ENCODE measurements around the gene MESP2. TPM values are rescaled to one million over a fixed set of nuclear protein-coding genes. Genes with fewer than 3 reads are reported as not detected.

The MESP2 gene
- polyA plus RNA-seq, 1 of the 3 experiments (the other 2 are of a cell fraction) = 0.31 TPM

DNA sequence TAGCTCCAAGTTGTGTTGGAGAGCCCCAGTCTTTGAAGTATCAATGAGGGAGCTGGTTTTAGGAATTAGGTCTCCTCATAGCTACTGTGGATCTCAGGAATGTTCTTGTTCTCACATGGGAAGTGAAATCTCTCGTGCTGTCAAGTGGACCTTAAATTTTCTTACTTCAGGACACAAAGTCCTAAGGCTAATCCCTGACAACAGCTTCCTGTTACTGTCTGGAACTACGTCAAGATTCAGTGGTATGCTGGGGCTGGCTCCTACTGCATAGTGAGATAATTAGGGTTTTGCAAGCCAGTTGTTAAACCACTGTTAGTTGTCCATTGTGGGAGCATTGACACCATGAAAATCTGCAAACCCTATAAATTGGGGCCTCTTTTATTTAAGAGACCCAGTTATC, 47.9 kb upstream of the MESP2 start:
- Histone ChIP-seq H3K9ac (no peak overlapping the region), H3K27me3 (ENCODE audit: insufficient read depth) (peaks cover 14% of the 10 kb centered on the region), H3K79me2 (ENCODE audit: insufficient read depth) (no peaks in the 10 kb centered on the region), H3K4me1 (ENCODE audit: control insufficient read depth in 1 of 2, insufficient read depth in 2 of 2, low read depth in 1 of 2, low read length in 1 of 2) (no peaks in the 10 kb centered on the region), H3K36me3 (replicated peaks in 1 of 2; ENCODE audit: control insufficient read depth in 1 of 2, insufficient read depth in 2 of 2, low read length in 1 of 2) (no peaks in the 10 kb centered on the region), H3K9me2 (no peaks in the 10 kb centered on the region), H4K20me1 (ENCODE audit: insufficient read depth) (no peaks in the 10 kb centered on the region), H3K4me2 (no peak overlapping the region), H3F3A (replicated peaks; ENCODE audit: insufficient read depth) (no peaks in the 10 kb centered on the region), H2AFZ (ENCODE audit: low read depth) (no peak overlapping the region), H3K27ac (ENCODE audit: low read depth in 2 of 2, low read length in 1 of 2) (no peak overlapping the region), H3K9me3 (peaks cover 10% of the 10 kb centered on the region; the same call in 1 of the 2 replicates), H3K4me3 (ENCODE audit: low read depth in 2 of 2, low read length in 1 of 2) (no peak overlapping the region)
- ChIA-PET POLR2A (no interaction called here), CTCF (interaction anchor here (1.2 to 2.1 kb wide), 3 partner anchors 12 to 147 kb away, joined by 6 to 11 read pairs (median 6); no protein-coding TSS in a partner anchor)
- TF ChIP-seq RCOR1 (IDR thresholded peaks at IDR 0.05; ENCODE audit: low read length) = no peak
- no peak for DNase-seq
- 46% methylated on average over 2 of the region's 2 CpGs for WGBS (ENCODE audit: low lambda C conversion rate)

GRCh38 chr15:89731275-89731674, 44.9 kb upstream of the MESP2 start:
- DNase-seq = no peak
- Histone ChIP-seq H3K27me3 (ENCODE audit: insufficient read depth) (peaks cover 24% of the 10 kb centered on the region), H3K9me3 (no peaks in the 10 kb centered on the region), H3K9me2 (no peaks in the 10 kb centered on the region), H4K20me1 (ENCODE audit: insufficient read depth) (no peaks in the 10 kb centered on the region), H3K9ac (no peak overlapping the region), H3F3A (replicated peaks; ENCODE audit: insufficient read depth) (no peaks in the 10 kb centered on the region), H3K4me1 (ENCODE audit: control insufficient read depth in 1 of 2, insufficient read depth in 2 of 2, low read depth in 1 of 2, low read length in 1 of 2) (no peaks in the 10 kb centered on the region), H2AFZ (ENCODE audit: low read depth) (no peak overlapping the region), H3K27ac (ENCODE audit: low read depth in 2 of 2, low read length in 1 of 2) (no peak overlapping the region), H3K79me2 (ENCODE audit: insufficient read depth) (no peaks in the 10 kb centered on the region), H3K4me2 (no peak overlapping the region), H3K4me3 (ENCODE audit: low read depth in 2 of 2, low read length in 1 of 2) (no peak overlapping the region), H3K36me3 (replicated peaks in 1 of 2; ENCODE audit: control insufficient read depth in 1 of 2, insufficient read depth in 2 of 2, low read length in 1 of 2) (no peaks in the 10 kb centered on the region)
- ChIA-PET POLR2A (no interaction called here), CTCF (interaction anchor here (1.6 kb wide), 1 partner anchor 144 kb away, joined by 11 read pairs; no protein-coding TSS in a partner anchor)
- WGBS (ENCODE audit: low lambda C conversion rate) = 57% methylated on average over 5 of the region's 5 CpGs
- TF ChIP-seq YY1 (IDR thresholded peaks at IDR 0.05; ENCODE audit: low read depth) (no peak), TCF12 (IDR thresholded peaks at IDR 0.05) (no peak), ZBTB33 (IDR thresholded peaks at IDR 0.05; ENCODE audit: borderline replicate concordance, low read depth) (no peak), ELF1 (IDR thresholded peaks at IDR 0.05) (no peak), TEAD4 (IDR thresholded peaks at IDR 0.05; ENCODE audit: borderline replicate concordance, insufficient read depth) (no peak), EZH2phosphoT487 (IDR thresholded peaks at IDR 0.05; ENCODE audit: borderline replicate concordance, low read depth) (no peak), NRF1 (IDR thresholded peaks at IDR 0.05; ENCODE audit: low read depth, low read length) (no peak), CHD2 (IDR thresholded peaks at IDR 0.05; ENCODE audit: low read length, partially characterized antibody) (no peak), EP300 (IDR thresholded peaks at IDR 0.05; ENCODE audit: borderline replicate concordance in 1 of 2, low read depth in 1 of 2, low read length in 1 of 2) (no peak), SIN3A (IDR thresholded peaks at IDR 0.05; ENCODE audit: borderline replicate concordance, low read depth, low read length) (no peak), POLR2AphosphoS5 (IDR thresholded peaks at IDR 0.05; ENCODE audit: low read depth, low read length) (no peak), RFX5 (IDR thresholded peaks at IDR 0.05; ENCODE audit: low read length) (no peak)
- TF ChIP-seq, protein P1, sequence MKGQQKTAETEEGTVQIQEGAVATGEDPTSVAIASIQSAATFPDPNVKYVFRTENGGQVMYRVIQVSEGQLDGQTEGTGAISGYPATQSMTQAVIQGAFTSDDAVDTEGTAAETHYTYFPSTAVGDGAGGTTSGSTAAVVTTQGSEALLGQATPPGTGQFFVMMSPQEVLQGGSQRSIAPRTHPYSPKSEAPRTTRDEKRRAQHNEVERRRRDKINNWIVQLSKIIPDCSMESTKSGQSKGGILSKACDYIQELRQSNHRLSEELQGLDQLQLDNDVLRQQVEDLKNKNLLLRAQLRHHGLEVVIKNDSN (IDR thresholded peaks at IDR 0.05; ENCODE audit: borderline replicate concordance, low read depth) = no peak
- TF ChIP-seq, protein P2, sequence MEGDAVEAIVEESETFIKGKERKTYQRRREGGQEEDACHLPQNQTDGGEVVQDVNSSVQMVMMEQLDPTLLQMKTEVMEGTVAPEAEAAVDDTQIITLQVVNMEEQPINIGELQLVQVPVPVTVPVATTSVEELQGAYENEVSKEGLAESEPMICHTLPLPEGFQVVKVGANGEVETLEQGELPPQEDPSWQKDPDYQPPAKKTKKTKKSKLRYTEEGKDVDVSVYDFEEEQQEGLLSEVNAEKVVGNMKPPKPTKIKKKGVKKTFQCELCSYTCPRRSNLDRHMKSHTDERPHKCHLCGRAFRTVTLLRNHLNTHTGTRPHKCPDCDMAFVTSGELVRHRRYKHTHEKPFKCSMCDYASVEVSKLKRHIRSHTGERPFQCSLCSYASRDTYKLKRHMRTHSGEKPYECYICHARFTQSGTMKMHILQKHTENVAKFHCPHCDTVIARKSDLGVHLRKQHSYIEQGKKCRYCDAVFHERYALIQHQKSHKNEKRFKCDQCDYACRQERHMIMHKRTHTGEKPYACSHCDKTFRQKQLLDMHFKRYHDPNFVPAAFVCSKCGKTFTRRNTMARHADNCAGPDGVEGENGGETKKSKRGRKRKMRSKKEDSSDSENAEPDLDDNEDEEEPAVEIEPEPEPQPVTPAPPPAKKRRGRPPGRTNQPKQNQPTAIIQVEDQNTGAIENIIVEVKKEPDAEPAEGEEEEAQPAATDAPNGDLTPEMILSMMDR (IDR thresholded peaks at IDR 0.05) = no peak
- TF ChIP-seq, protein P3, sequence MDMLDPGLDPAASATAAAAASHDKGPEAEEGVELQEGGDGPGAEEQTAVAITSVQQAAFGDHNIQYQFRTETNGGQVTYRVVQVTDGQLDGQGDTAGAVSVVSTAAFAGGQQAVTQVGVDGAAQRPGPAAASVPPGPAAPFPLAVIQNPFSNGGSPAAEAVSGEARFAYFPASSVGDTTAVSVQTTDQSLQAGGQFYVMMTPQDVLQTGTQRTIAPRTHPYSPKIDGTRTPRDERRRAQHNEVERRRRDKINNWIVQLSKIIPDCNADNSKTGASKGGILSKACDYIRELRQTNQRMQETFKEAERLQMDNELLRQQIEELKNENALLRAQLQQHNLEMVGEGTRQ (IDR thresholded peaks at IDR 0.05; ENCODE audit: borderline replicate concordance, low read depth, low read length) = no peak

Measured in SK-N-SH (cell line).